GM12878 (cell line): ENCODE measurements around the gene CACNA1A. TPM values are rescaled to one million over a fixed set of nuclear protein-coding genes. Genes with fewer than 3 reads are reported as not detected.

Source experiments
- ATAC-seq: fragments of 200-7000 bp; cut with Tn5 transposase; 3 replicates; pipeline ENCODE4 v1.9.1; 2020; ENCODE audit warnings: mild to moderate bottlenecking, moderate library complexity
- BruUV-seq: library from RNA; stranded (reverse); fragments of 400-500 nt; replicated peaks from 2 replicates; lab custom pipeline; 2021; lab: Mats Ljungman, UMichigan
- CTCF ChIA-PET: fragments of 300-600 bp; sonication (Branson Sonifier 250); formaldehyde crosslinking; extraction: SDS; loops from one replicate; lab custom pipeline; 2021; ENCODE audit warnings: inconsistent platforms; lab: Yijun Ruan, JAX
- POLR2A ChIA-PET: fragments of 350-600 bp; formaldehyde crosslinking; extraction: SDS; loops from one replicate; lab custom pipeline; 2021; ENCODE audit warnings: inconsistent platforms; lab: Charles Lee
- RAD21 ChIA-PET: fragments of 300-600 bp; sonication (Branson Sonifier 250); formaldehyde crosslinking; loops from one replicate; lab custom pipeline; 2023; ENCODE audit warnings: antibody characterized with exemption; ENCODE audit not compliant: unreplicated experiment; lab: Charles Lee
- SMC1A ChIA-PET: fragments of 300-600 bp; sonication (Branson Sonifier 250); formaldehyde crosslinking; loops from one replicate; lab custom pipeline; 2023; ENCODE audit not compliant: unreplicated experiment, uncharacterized antibody; lab: Charles Lee
- DNase-seq: peaks from one replicate; pipeline ENCODE4 v3.0.0-alpha.2; 2011; ENCODE audit warnings: low read depth, low spot score
- FAIRE-seq: peaks from 3 replicates; lab custom pipeline; 2011; peaks lifted over from hg19 to GRCh38; lab: Jason Lieb, UNC
- H2AFZ ChIP-seq: 2 replicates; pipeline ENCODE4 v1.6.0; 2011; ENCODE audit warnings: low read depth, low read length, control low read depth; ENCODE audit not compliant: control insufficient read depth
- H3K27ac ChIP-seq: 2 replicates; pipeline ENCODE4 v1.5.1; 2011; ENCODE audit warnings: control low read depth; ENCODE audit not compliant: control insufficient read depth, insufficient read depth
- H3K27me3 ChIP-seq, 2 experiments: replicated peaks in 1 of 2; 2 replicates each; pipeline versions ENCODE4 v1.6.0 to v1.6.1; 2011; ENCODE audit warnings: low read length in 1 of 2; ENCODE audit not compliant: control insufficient read depth in 2 of 2, insufficient read depth in 2 of 2
- H3K36me3 ChIP-seq, 2 experiments: 2 replicates each; pipeline ENCODE4 v1.5.1; 2011; ENCODE audit warnings: low read length in 1 of 2; ENCODE audit not compliant: control insufficient read depth in 2 of 2, insufficient read depth in 2 of 2
- H3K4me1 ChIP-seq: 2 replicates; pipeline ENCODE4 v1.6.1; 2011; ENCODE audit warnings: mild to moderate bottlenecking, low read length, moderate library complexity, mixed read lengths; ENCODE audit not compliant: control insufficient read depth, insufficient read depth
- H3K4me2 ChIP-seq: 2 replicates; pipeline ENCODE4 v1.6.0; 2011; ENCODE audit warnings: control low read depth; ENCODE audit not compliant: control insufficient read depth, insufficient read depth
- H3K4me3 ChIP-seq: fragments of 200-600 bp; sonication (generic); 2 replicates; pipeline ENCODE4 v1.5.1; 2016
- H3K79me2 ChIP-seq: 2 replicates; pipeline ENCODE4 v1.6.0; 2011; ENCODE audit warnings: low read length; ENCODE audit not compliant: control insufficient read depth, insufficient read depth
- H3K9ac ChIP-seq: 2 replicates; pipeline ENCODE4 v1.8.0; 2011; ENCODE audit warnings: low read length, control low read depth, mixed read lengths; ENCODE audit not compliant: control insufficient read depth, insufficient read depth
- H3K9me3 ChIP-seq: replicated peaks from 3 replicates; pipeline ENCODE4 v1.5.1; 2011; ENCODE audit warnings: mild to moderate bottlenecking, low read length; ENCODE audit not compliant: control insufficient read depth, insufficient read depth
- H4K20me1 ChIP-seq: 2 replicates; pipeline ENCODE4 v1.6.0; 2011; ENCODE audit not compliant: control insufficient read depth, insufficient read depth
- ATF2 ChIP-seq: IDR thresholded peaks from 2 replicates; pipeline ENCODE4 v1.6.1; 2012; ENCODE audit warnings: low read length, inconsistent platforms
- E2F4 ChIP-seq: IDR thresholded peaks from 2 replicates; pipeline ENCODE4 v1.6.1; 2012; ENCODE audit warnings: low read depth, low read length, improper control_type of control experiment
- EGR1 ChIP-seq, 2 experiments: IDR thresholded peaks; 1 replicate in 1 of 2; 2 replicates in 1 of 2; pipeline ENCODE4 v1.6.1; 2011 to 2012; ENCODE audit warnings: low read depth in 2 of 2, low read length in 2 of 2, borderline replicate concordance in 1 of 2, mild to moderate bottlenecking in 1 of 2, moderate library complexity in 1 of 2
- JUND ChIP-seq: IDR thresholded peaks from 2 replicates; pipeline ENCODE4 v1.6.1; 2012; ENCODE audit warnings: low read depth, mild to moderate bottlenecking, low read length, improper control_type of control experiment, moderate library complexity
- REST ChIP-seq: IDR thresholded peaks from 2 replicates; pipeline ENCODE4 v1.6.1; 2012; ENCODE audit warnings: mild to moderate bottlenecking, low read depth, low read length
- TCF7 ChIP-seq: IDR thresholded peaks from 2 replicates; pipeline ENCODE4 v1.6.1; 2014; ENCODE audit warnings: antibody characterized with exemption, borderline replicate concordance
- WRNIP1 ChIP-seq: IDR thresholded peaks from 2 replicates; pipeline ENCODE4 v1.6.1; 2011; ENCODE audit warnings: low read depth, low read length, improper control_type of control experiment, borderline replicate concordance
- ZNF24 ChIP-seq: fragments of 450-650 bp; IDR thresholded peaks from 2 replicates; pipeline ENCODE4 v1.6.1; 2017; ENCODE audit warnings: antibody characterized with exemption, mild to moderate bottlenecking
- WGBS: methylation state at CpG from one replicate; pipeline ENCODE4 v1.1.6; 2016; ENCODE audit warnings: low lambda C conversion rate; ENCODE audit not compliant: insufficient replicate concordance, insufficient coverage; ENCODE audit errors: missing lambda C conversion rate; 5-methylcytosine and 5-hydroxymethylcytosine counted together
- in situ Hi-C: fragments of 300-500 bp; cut with MboI; formaldehyde crosslinking; loops from 9 replicates; pipeline ENCODE4 v1.14.3; 2018; ENCODE audit warnings: mixed read lengths
- intact Hi-C: fragments of 100-400 bp; cut with micrococcal nuclease; formaldehyde crosslinking; loops from one replicate; pipeline ENCODE4 v1.14.2; 2022; ENCODE audit not compliant: unreplicated experiment
- polyA plus RNA-seq, 11 experiments: library from polyadenylated mRNA; depleted of rRNA in 4 of 11; unstranded in 6 of 11; stranded (reverse) in 5 of 11; fragments of >200 nt; fragmentation: Nextera tagmentation in 4 of 11; fragmentation: Illumina TruSeq in 1 of 11; extraction: Ambion mirVana in 4 of 11; extraction: Trizol in 1 of 11; gene quantifications; 1 replicate in 1 of 11; 2 replicates in 10 of 11; pipeline versions ENCODE4 v1.2.1 to v1.2.3, GENCODE V29; 2011 to 2016; ENCODE audit warnings: inconsistent platforms in 2 of 11, missing spikeins in 2 of 11, low read depth in 1 of 11
- total RNA-seq, 4 experiments: library from RNA; depleted of rRNA in 3 of 4; stranded (reverse); fragments of >200 nt in 3 of 4; fragmentation: Illumina TruSeq in 1 of 4; extraction: Trizol in 1 of 4; gene quantifications; 2 replicates each; pipeline versions ENCODE4 v1.2.1 to v1.2.3, GENCODE V29; 2013 to 2021

Gene CACNA1A
- total and polyA plus RNA-seq, 10 of the 15 experiments (the other 5 are each of a cell fraction or from before 2014, with no cell fraction given): 1.1 to 4.4 (median 2.5) TPM

- H2AFZ ChIP-seq: no peak overlapping the region
- FAIRE-seq (no peak), ATAC-seq (no peak), DNase-seq (no peak)
- 21% methylated on average over 6 of the region's 6 CpGs for WGBS
- no peaks in the 10 kb centered on the region for H3K36me3 ChIP-seq
- in situ Hi-C loops (no loop called here), intact Hi-C loops (no loop called here)
- RAD21 ChIA-PET: no interaction called here
- POLR2A ChIA-PET: no interaction called here
- no TSS peak for BruUV-seq
- CTCF ChIA-PET: no interaction called here
- H3K4me3 ChIP-seq: no peak overlapping the region
- no peaks in the 10 kb centered on the region for H3K27me3 ChIP-seq
- H3K9me3 ChIP-seq: no peaks in the 10 kb centered on the region
- no peak overlapping the region for H3K27ac ChIP-seq
- SMC1A ChIA-PET: no interaction called here
- no peaks in the 10 kb centered on the region for H3K4me1 ChIP-seq
- no peaks in the 10 kb centered on the region for H4K20me1 ChIP-seq
- no peak overlapping the region for H3K4me2 ChIP-seq
- H3K79me2 ChIP-seq: no peaks in the 10 kb centered on the region
- no peak overlapping the region for H3K9ac ChIP-seq
- TF ChIP-seq TCF7 (no peak), REST (peak; percentile 84)
- TF ChIP-seq, all 136 proteins: peak for 1
Measured at GRCh38 chr19:13463296-13463695, 43.0 kb downstream of the CACNA1A start.

- CTCF ChIA-PET: no interaction called here
- POLR2A ChIA-PET: no interaction called here
- H3K4me3 ChIP-seq: no peak overlapping the region
- no peaks in the 10 kb centered on the region for H3K36me3 ChIP-seq
- BruUV-seq: no TSS peak
- H4K20me1 ChIP-seq: no peaks in the 10 kb centered on the region
- RAD21 ChIA-PET: no interaction called here
- H3K9ac ChIP-seq: no peak overlapping the region
- ATAC-seq (no peak), DNase-seq (no peak), FAIRE-seq (no peak)
- WGBS: 12% methylated on average over 12 of the region's 12 CpGs
- SMC1A ChIA-PET: no interaction called here
- no peaks in the 10 kb centered on the region for H3K9me3 ChIP-seq
- no peak overlapping the region for H3K27ac ChIP-seq
- H3K79me2 ChIP-seq: no peaks in the 10 kb centered on the region
- H3K27me3 ChIP-seq: no peaks in the 10 kb centered on the region
- no peak overlapping the region for H3K4me2 ChIP-seq
- TF ChIP-seq E2F4 (no peak), EGR1 (IDR thresholded peaks at IDR 0.05; ENCODE audit: borderline replicate concordance in 1 of 2, low read depth in 2 of 2, low read length in 2 of 2) (no peak), JUND (no peak), ZNF24 (no peak), WRNIP1 (no peak), ATF2 (no peak)
- H2AFZ ChIP-seq: no peak overlapping the region
- intact Hi-C loops: no loop called here
- no peaks in the 10 kb centered on the region for H3K4me1 ChIP-seq
- in situ Hi-C loops: no loop called here
Measured at GRCh38 chr19:13461536-13461935, 44.7 kb downstream of the CACNA1A start.
